Common myeloid progenitor, CD34-positive (primary cell): ENCODE results near the gene TSPAN18.
A peak's percentile ranks its signal among the peaks of the same experiment; 100 is the strongest.

Experiments
- CTCF ChIA-PET: fragments of 350-600 bp; sonication (Branson Sonifier 250); formaldehyde crosslinking; loops from one replicate; lab custom pipeline; 2021; ENCODE audit warnings: antibody characterized with exemption; lab: Charles Lee
- POLR2A ChIA-PET: fragments of 350-600 bp; sonication (Branson Sonifier 250); formaldehyde crosslinking; loops from one replicate; lab custom pipeline; 2021; ENCODE audit warnings: antibody characterized with exemption; lab: Charles Lee
- DNase-seq, 3 donors: peaks; one replicate each; pipeline versions ENCODE4 v3.0.0 to v3.0.0-alpha.2; 2013
- H3K27ac ChIP-seq, 2 experiments: 1 replicate in 1 of 2; 2 replicates in 1 of 2; pipeline ENCODE4 v1.7.0; 2013; ENCODE audit warnings: inconsistent platforms in 2 of 2, low read length in 2 of 2, mild to moderate bottlenecking in 2 of 2, low read depth in 1 of 2, moderate library complexity in 1 of 2; ENCODE audit not compliant: severe bottlenecking in 2 of 2, insufficient read depth in 1 of 2, poor library complexity in 1 of 2
- H3K27me3 ChIP-seq, 5 experiments: replicated peaks in 2 of 5; 1 replicate in 3 of 5; 2 replicates in 2 of 5; pipeline versions ENCODE4 v1.6.1 to v1.7.0; 2013; ENCODE audit warnings: low read length in 4 of 5, mild to moderate bottlenecking in 2 of 5, moderate library complexity in 2 of 5, inconsistent platforms in 1 of 5; ENCODE audit not compliant: insufficient read depth in 5 of 5, control insufficient read depth in 4 of 5
- H3K36me3 ChIP-seq, 4 experiments: 1 replicate in 2 of 4; 2 replicates in 2 of 4; pipeline versions ENCODE4 v1.6.1 to v1.7.0; 2013; ENCODE audit warnings: low read length in 3 of 4, control low read depth in 1 of 4, mild to moderate bottlenecking in 1 of 4; ENCODE audit not compliant: control insufficient read depth in 4 of 4, insufficient read depth in 4 of 4
- H3K4me1 ChIP-seq, 4 experiments: 1 replicate in 3 of 4; 2 replicates in 1 of 4; pipeline versions ENCODE4 v1.6.1 to v1.7.1; 2013; ENCODE audit warnings: low read length in 3 of 4, mild to moderate bottlenecking in 3 of 4, control low read depth in 1 of 4, inconsistent platforms in 1 of 4, moderate library complexity in 1 of 4; ENCODE audit not compliant: control insufficient read depth in 4 of 4, insufficient read depth in 4 of 4; ENCODE audit errors: control extremely low read depth in 1 of 4
- H3K4me3 ChIP-seq, 7 experiments: 1 replicate in 4 of 7; 2 replicates in 3 of 7; pipeline versions ENCODE4 v1.5.1 to v1.7.0; 2013; ENCODE audit warnings: mild to moderate bottlenecking in 7 of 7, low read length in 6 of 7, moderate library complexity in 6 of 7, inconsistent platforms in 2 of 7, low read depth in 2 of 7, control low read depth in 1 of 7; ENCODE audit not compliant: insufficient read depth in 4 of 7, control insufficient read depth in 1 of 7; ENCODE audit errors: extremely low read depth in 1 of 7
- H3K9me3 ChIP-seq, 5 experiments: 1 replicate in 4 of 5; 2 replicates in 1 of 5; pipeline versions ENCODE4 v1.6.1 to v1.7.1; 2013; ENCODE audit warnings: low read length in 4 of 5, mild to moderate bottlenecking in 2 of 5, inconsistent platforms in 1 of 5, low read depth in 1 of 5, moderate library complexity in 1 of 5; ENCODE audit not compliant: control insufficient read depth in 4 of 5, insufficient read depth in 2 of 5; ENCODE audit errors: control extremely low read depth in 1 of 5
- WGBS: methylation state at CpG from one replicate; pipeline ENCODE4 v1.1.5; 2013; ENCODE audit not compliant: insufficient coverage; 5-methylcytosine and 5-hydroxymethylcytosine counted together

The TSPAN18 gene

GRCh38 chr11:44940835-44941234, 214.1 kb downstream of the TSPAN18 start:
- CTCF ChIA-PET: interaction anchor here (1.0 to 24.4 kb wide), 11 partner anchors 8 to 158 kb away, joined by 3 to 1197 read pairs (median 5); no protein-coding TSS in a partner anchor
- Histone ChIP-seq H3K27ac (no peak overlapping the region), H3K36me3 (peaks cover 0 to 2% (median 0%) of the 10 kb centered on the region in 4 experiments), H3K9me3 (no peaks in the 10 kb centered on the region), H3K27me3 (no peaks in the 10 kb centered on the region), H3K4me1 (peaks cover 3 to 57% (median 36%) of the 10 kb centered on the region in 4 experiments), H3K4me3 (no peak overlapping the region)
- 98% methylated on average over 8 of the region's 9 CpGs for WGBS
- DNase-seq: no peak
- POLR2A ChIA-PET: no interaction called here

- Histone ChIP-seq H3K9me3 (no peaks in the 10 kb centered on the region), H3K4me1 (peaks cover 3 to 57% (median 36%) of the 10 kb centered on the region in 4 experiments), H3K4me3 (no peak overlapping the region), H3K27me3 (no peaks in the 10 kb centered on the region), H3K27ac (no peak overlapping the region), H3K36me3 (peaks cover 0 to 2% (median 0%) of the 10 kb centered on the region in 4 experiments)
- DNase-seq: no peak
- POLR2A ChIA-PET: no interaction called here
- 88% methylated on average over 8 of the region's 12 CpGs for WGBS
- CTCF ChIA-PET: interaction anchor here (0.6 to 24.4 kb wide), 8 partner anchors 9 to 385 kb away, joined by 3 to 1197 read pairs (median 6); no protein-coding TSS in a partner anchor
Observed at GRCh38 chr11:44941259-44942021, 214.7 kb downstream of the TSPAN18 start.

- Histone ChIP-seq H3K27me3 (no peaks in the 10 kb centered on the region), H3K4me3 (peak overlapping the region in 2 of 7 experiments; percentile 12 to 31), H3K27ac (no peak overlapping the region), H3K4me1 (peaks cover 3 to 57% (median 36%) of the 10 kb centered on the region in 4 experiments), H3K9me3 (no peaks in the 10 kb centered on the region), H3K36me3 (peaks cover 0 to 2% (median 0%) of the 10 kb centered on the region in 4 experiments)
- 95% methylated on average over 8 of the region's 10 CpGs for WGBS
- POLR2A ChIA-PET: no interaction called here
- DNase-seq: peak in 1 of 3 donors; percentile 30
- CTCF ChIA-PET: interaction anchor here (0.7 to 24.4 kb wide), 6 partner anchors 11 to 174 kb away, joined by 3 to 1197 read pairs (median 10); no protein-coding TSS in a partner anchor
Observed at GRCh38 chr11:44942029-44942955, 215.5 kb downstream of the TSPAN18 start.

- peak overlapping the region in 2 of 7 experiments; percentile 12 to 31 for H3K4me3 ChIP-seq
- ChIA-PET CTCF (interaction anchor here (0.8 to 24.4 kb wide), 4 partner anchors 13 to 156 kb away, joined by 3 to 1197 read pairs (median 16); no protein-coding TSS in a partner anchor), POLR2A (no interaction called here)
- no peaks in the 10 kb centered on the region for H3K9me3 ChIP-seq
- H3K36me3 ChIP-seq: no peaks in the 10 kb centered on the region
- H3K4me1 ChIP-seq: peaks cover 3 to 57% (median 36%) of the 10 kb centered on the region in 4 experiments
- WGBS: 88% methylated on average over 1 of the region's 7 CpGs
- DNase-seq: peak in 2 of 3 donors; percentile 81 to 85
- no peak overlapping the region for H3K27ac ChIP-seq
- H3K27me3 ChIP-seq: no peaks in the 10 kb centered on the region
Observed at GRCh38 chr11:44943118-44943517, 216.4 kb downstream of the TSPAN18 start.

GRCh38 chr11:44943696-44944095, 216.9 kb downstream of the TSPAN18 start:
- Histone ChIP-seq H3K27me3 (no peaks in the 10 kb centered on the region), H3K36me3 (no peaks in the 10 kb centered on the region), H3K4me3 (no peak overlapping the region), H3K4me1 (peaks cover 3 to 56% (median 36%) of the 10 kb centered on the region in 4 experiments), H3K9me3 (no peaks in the 10 kb centered on the region), H3K27ac (no peak overlapping the region)
- WGBS: 81% methylated on average over 7 of the region's 7 CpGs
- no peak for DNase-seq
- CTCF ChIA-PET: interaction anchor here (0.8 to 24.4 kb wide), 5 partner anchors 7 to 155 kb away, joined by 3 to 1197 read pairs (median 26); no protein-coding TSS in a partner anchor
- POLR2A ChIA-PET: no interaction called here

- 95% methylated on average over 3 of the region's 7 CpGs for WGBS
- peaks cover 3 to 58% (median 34%) of the 10 kb centered on the region in 4 experiments for H3K4me1 ChIP-seq
- H3K4me3 ChIP-seq: no peak overlapping the region
- H3K36me3 ChIP-seq: no peaks in the 10 kb centered on the region
- ChIA-PET CTCF (interaction anchor here (1.2 to 24.4 kb wide), 3 partner anchors 8 to 154 kb away, joined by 4 to 1197 read pairs (median 52); no protein-coding TSS in a partner anchor), POLR2A (no interaction called here)
- no peak overlapping the region for H3K27ac ChIP-seq
- no peaks in the 10 kb centered on the region for H3K9me3 ChIP-seq
- no peak for DNase-seq
- no peaks in the 10 kb centered on the region for H3K27me3 ChIP-seq
Observed at GRCh38 chr11:44944181-44944852, 217.6 kb downstream of the TSPAN18 start.
